Right renal pelvis (tissue), 4 donors: ENCODE results near the gene TSPEAR. TPM values are rescaled to one million over a fixed set of nuclear protein-coding genes. Genes with fewer than 3 reads are reported as not detected.
"Not testable (repeated sequence)": the region's sequence is repeated elsewhere in the genome, so short reads cannot be mapped to it uniquely, and the experiment has no call there.

ENCODE experiments used
- DNase-seq, 4 donors: peaks; one replicate each; pipeline ENCODE4 v3.0.0-alpha.2; 2013; ENCODE audit warnings: low read depth in 4 of 4, low spot score in 3 of 4, missing footprints in 1 of 4
- polyA plus RNA-seq, 4 donors: library from polyadenylated mRNA; unstranded; fragments of 120-200 nt; gene quantifications; one replicate each; pipeline ENCODE4 v1.2.1, GENCODE V29; 2013; ENCODE audit not compliant: insufficient read length in 4 of 4

The TSPEAR gene
- polyA plus RNA-seq, 4 donors: 0.60 to 1.2 (median 0.82) TPM

DNA sequence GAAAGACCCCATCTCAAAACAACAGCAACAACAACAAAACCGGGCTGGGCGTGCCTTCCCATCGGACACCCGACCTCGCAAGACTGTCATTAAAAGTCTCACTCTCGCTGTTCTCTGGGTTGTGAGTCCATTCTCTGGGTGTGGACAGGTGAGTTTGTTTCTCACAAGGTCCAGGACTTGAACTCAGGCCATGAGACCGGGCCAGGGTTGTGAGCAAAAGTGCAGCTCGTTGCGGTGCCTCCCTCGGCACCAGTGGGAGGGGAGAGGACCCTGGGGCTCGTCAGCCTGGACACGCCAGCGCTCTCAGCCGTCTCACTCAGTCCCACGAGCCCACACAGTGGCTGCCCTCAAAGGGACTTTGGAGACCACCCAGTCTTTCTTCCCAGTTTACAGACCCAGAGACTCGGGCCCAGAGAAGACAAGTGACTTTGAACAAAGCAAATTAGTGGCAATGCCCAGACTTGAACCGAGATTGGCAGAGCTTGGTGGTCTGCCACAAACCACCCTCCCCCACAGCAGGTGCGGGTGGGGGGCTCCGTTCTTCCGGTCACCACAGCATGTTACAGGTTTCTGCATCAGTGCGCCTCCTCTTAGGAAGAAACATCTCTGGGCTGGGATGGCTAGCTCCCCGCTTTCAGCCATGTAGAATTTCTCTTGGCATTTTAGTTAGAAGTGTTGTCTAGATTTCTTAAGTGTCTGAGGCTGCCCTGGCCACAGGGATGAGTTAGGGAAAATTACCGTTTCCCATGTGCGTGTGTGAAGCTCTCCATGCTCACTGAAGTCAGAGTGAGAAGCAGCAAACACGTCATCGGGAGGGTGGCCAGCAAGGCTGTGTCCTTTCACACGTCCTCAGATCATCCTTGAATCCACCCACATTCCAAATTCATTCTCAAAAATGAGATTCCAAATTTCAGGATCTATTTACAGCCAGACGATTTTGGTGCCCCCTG lies 227.8 kb downstream of the TSPEAR start:
- no peak for DNase-seq

DNA sequence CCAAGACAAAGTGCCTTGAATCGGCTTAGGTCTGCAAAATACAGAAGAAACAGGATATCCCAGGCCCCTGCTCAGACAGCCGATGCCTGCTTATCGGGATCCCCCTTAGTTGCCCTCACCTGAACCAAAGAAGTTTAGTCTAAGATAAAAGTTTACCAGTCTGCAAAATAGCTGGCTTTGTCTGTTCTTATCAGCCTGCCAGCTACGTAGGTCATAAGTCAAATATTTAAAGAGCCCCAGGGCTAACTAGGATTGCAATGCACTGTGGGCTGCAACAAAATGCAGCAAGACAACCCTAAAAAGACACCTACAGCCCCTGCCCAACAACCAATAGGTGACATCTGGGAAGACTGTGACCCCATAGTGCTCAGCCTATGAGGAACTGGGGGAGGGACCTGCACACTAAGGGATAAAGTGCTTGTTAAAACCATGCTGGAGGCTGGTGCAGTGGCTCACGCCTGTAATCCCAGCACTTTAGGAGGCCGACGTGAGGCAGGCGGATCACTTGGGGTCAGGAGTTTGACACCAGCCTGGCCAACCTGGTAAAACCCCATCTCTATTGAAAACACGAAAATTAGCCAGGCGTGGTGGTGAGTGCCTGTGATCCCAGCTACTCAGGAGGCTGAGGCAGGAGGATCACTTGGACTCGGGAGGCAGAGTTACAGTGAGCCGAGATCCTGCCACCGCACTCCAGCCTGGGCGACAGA lies 228.6 kb downstream of the TSPEAR start:
- DNase-seq: no peak

DNA sequence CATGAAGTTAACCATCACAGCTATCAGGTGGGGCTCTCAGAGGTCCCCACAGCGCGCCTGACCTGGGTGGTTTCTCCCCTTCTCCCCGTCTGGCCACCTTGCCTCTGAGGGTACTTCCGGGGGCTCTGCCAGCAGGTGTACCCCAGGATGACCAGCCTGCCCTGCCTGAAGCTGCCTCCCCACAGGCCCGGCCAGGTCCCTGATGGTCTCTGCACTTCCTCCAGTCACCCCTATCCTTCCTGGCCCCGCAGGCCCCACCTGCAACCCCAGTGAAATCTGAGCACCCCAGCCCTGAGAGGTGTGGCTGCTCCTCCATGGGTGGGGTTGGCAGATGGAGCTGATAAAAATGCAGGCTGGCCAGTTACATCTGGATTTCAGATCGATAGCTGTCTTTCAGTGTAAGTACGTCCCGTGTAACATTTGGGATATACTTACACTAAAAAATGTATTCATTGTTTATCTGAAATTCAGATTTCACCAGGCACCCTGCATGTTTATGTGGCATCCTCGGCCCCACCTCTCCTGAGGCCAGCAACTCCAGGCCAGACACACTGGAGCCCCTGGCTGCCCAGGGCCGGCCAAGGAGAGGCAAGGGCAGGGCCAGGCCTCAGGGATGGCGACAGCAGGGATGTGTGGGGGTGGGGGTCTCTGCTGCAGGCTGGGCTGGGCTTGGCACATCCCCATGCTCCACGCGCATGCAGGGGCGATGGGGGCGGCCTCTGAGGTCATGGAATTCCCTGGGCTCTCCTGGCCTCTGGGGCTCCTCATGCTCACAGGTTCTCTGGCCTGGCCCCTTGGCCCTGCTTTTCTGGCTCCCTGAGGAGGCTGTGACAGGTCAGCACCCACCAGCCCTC lies 230.9 kb downstream of the TSPEAR start:
- DNase-seq: no peak

DNA sequence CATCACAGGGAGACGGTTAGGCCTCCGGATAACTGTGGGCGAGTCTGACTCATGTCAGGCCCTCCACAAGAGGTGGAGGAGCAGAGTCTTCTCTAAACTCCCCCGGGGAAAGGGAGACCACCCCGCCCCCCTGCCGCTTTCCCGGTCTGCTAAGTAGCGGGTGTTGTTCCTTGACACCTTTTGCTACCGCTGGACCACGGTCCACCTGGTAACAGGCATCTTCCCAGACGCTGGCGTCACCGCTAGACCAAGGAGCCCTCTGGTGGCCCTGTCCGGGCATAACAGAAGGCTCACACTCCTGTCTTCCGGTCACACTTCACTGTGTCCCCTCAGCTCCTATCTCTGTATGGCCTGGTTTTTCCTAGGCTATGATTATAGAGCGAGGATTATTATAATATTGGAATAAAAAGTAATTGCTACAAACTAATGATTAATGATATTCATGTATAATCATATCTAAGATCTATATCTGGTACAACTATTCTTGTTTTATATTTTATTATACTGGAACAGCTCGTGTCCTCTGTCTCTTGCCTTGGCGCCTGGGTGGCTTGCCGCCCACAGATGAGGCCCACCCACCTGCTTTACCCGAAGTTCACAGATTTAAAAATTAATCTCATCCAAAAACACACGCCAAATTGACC lies 231.7 kb downstream of the TSPEAR start:
- DNase-seq: not testable (repeated sequence)

DNA sequence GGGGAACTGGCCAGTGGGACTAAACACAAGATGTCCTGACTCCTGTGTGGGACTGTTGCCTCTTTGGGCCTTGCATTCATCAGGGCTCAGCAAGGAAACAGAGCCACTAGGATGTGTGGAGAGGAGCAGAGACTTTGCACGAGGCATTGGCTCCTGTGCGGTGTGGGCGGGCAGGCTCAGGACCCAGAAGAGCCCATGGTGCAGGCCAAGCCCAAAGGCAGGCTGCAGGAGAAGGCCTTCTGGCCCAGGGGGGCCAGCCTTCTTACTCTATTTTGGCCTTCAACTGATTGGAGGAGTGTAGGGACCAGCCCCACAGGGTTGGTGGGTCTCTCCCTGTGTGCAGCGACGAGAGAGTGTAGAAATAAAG lies 232.6 kb downstream of the TSPEAR start:
- DNase-seq: no peak

DNA sequence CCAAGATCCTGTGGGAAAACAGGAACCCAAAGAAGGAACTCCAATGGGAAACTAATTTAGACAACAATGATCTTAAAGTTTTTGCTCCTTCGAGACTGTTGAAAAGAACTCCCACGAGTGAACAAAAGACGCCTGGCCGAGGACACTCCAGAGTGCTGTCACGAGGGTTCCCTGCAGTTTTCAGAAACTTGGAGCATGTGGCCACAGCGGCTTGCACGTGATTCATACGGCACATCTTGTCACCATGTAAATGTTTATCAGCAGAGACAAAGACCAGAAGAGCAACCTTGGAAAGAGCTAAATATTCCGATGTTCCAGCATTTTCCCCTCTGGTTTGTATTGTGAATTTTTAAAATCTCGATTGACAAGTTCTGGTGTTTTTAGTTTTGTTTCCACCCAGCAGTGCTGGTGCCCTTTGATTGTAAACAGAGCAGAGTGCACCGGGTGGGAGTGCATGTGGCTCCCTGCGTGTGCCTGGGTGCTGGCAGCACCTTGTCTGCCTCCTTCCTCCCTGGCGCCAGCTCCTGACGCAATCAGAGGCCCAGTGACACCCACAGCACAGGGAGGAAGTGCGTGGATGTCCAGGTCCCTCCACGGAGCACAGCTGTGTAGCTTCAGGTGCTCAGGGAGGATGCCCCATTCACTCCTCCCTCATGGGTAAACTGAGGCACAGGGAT lies 233.1 kb downstream of the TSPEAR start:
- no peak for DNase-seq

DNA sequence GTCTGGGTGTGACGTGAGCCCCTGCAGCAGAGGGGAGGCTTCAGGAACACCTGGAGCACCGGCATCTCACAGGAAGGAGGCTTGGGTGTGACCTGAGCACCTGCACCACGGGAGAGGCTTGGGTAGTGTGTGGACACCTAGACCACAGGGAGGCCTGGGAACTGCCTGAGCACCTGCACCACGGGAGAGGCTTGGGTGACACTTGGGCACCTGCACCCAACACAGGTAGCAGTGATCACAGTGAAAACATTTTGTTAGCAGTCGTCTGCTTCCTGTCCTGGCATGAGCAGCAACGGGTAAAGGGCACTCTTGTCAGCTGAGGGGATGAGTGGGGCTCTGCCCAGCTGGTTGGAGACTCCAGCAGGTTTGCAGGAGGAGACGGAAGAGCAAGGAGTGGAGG lies 233.7 kb downstream of the TSPEAR start:
- DNase-seq: no peak

DNA sequence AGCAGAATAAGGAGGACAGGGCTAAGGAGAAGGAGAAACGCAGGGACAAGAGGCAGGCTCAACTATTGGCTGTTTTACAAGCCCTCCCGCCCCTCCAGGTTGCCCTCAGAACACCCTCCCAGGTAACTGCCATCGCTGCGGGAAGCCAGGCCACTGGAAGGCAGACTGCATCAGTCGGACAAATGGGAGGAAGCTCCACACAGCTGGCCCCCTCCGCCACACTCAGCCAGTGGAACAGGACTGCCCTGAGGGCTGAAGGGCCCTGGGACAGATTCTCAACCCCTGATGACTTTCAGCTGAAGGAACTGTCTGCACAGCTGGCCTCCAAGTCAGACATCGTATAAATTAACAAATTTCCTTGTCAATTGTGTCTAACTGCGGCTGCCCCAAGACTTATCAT lies 234.2 kb downstream of the TSPEAR start:
- DNase-seq: no peak

DNA sequence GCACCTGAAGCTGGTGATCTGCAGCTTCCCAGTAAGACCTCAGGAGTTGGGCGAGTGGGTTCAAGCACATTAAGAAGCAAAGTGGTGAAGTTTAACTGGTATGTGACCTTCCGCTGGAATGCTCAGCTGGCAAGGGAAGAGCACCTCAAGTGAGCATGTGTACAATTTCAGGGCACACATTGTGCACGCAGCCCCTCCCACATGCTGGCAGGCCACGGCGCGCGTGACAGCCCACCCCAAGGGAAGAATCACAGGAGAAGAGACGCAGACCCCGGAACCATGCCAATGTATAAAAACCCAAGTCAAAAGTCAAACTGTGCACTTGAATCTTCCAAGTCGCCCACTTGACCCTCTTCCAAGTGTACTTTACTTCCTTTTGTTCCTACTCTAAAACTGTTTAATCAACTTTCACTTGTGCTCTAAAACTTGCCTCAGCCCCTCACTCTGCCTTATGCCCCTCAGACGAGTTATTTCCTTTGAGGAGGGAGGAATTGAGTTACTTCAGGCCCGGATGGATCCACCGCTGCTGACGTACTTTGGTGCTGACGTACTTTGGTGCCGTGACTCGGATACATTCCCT lies 236.0 kb downstream of the TSPEAR start:
- DNase-seq: no peak

DNA sequence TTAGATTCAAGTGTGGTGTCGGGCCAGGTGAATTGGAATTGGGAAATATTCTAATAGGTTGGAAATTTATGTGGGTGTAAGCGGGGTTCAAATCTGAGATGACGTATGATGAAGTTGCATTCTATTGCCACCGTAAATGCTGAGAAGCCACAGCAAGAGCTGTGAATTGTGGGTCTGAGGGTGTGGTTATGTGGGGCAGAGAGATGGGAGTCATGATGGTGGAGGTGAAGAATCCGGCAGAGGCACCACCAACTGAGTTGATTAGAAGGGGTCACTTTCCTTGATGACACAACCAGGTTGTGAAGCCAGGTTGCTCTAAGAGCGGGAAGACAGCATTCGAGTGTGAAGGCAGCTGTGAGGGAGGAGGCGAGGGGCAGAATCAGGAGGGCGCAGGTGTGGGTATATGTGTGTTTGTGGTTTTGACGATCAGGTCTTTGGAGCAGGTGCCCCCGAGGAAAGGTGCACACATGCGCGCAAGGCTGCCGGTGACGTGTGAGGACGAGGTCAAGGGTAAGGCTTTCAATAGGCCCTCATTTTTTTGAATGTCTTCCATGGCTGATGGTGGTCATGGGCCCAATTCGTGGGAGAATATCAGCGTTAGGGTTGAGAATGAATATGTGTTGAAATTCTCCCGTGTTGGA lies 237.3 kb downstream of the TSPEAR start:
- no peak for DNase-seq

DNA sequence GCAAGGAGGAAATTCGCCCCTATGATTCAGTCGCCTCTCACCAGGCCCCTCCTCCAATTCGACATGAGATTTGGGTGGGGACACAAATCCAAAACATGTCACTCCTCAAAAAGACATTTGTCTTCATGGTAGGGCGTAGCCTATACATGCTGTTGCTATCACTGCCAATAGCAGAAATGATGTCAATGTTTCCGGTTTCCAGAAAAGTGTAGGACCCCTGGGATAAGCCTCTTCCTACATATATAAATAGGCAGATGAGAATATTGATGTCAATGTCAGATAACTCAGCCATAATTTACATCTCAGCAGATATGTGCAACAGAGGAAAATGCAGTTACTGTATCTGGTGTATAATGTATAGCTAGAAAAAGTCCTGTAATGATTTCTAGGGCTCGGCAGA lies 239.4 kb downstream of the TSPEAR start:
- DNase-seq: no peak

DNA sequence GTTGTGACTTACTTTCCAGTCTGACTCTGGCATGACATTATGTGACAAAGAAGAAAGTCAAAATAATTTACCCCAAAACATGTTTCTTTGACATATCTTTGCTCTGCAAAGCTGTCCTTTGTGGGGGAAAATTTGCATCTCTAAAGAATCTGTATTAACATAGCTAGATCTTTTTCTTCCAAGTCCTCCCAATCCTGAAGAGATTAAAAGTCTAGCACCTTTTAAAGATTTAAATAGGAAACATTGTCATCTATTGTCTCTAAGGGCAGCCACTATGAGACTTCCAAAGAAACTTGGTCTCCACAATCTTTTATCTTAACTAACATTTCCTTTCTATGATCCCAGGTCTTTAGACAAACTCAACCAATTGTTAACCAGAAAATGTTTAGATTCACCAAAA lies 240.0 kb downstream of the TSPEAR start:
- no peak for DNase-seq

DNA sequence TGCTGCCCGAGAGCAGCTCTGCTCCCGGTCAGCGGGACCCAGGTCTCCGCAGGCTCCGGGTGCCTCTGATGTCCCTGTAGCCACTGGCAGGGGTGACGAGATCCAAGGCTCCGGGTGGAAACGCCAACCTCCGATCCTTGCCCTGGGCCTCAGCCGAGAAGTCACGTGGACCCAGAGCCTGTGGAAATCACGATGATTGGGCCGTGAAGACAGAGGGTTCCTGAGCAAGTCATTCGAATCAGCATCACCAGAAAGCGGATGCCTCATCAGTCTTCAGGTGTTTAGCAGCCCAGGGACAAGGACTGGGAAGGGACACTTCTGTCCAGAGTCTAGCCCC lies 243.5 kb downstream of the TSPEAR start:
- DNase-seq: no peak

DNA sequence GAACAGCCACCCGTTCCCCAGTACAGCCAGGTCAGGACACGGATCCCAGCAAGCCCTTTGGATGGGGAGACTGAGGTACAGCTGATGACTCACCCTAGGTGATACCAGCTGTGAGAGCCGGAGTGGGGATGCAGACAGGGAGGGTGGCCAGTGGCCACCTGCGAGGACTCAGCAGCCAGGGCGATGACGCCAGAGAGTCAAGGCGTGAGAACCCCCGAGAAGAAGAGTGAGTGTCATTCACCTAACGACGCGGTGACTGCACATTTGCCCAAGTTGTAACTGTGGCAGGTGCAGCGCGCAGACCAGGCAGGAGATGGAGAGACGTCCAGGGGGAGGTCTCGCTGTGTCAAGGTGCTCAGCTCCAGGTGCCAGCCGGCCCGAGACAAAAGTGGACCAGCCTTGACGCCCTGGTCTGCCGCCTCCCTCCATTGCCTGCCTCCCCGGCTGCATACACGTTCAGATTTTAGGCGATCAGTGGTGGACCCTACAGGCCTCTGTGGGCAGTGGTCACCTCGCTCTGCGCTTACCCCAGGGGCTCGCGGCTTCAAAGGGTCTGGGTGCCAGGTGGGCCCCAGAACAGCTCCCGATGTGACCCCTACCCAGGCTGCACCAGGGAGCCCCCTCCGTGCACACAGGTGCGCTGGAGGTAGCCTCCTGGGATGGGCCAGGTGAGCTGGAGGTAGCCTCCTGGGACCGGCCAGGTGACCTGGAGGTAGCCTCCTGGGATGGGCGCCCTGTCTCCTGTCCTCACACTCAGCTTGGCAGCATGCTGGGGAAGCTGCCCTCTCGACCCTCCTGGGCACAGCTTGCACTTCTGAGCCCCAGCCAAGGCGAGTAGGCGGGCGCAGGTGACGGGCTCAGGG lies 244.1 kb downstream of the TSPEAR start:
- no peak for DNase-seq

DNA sequence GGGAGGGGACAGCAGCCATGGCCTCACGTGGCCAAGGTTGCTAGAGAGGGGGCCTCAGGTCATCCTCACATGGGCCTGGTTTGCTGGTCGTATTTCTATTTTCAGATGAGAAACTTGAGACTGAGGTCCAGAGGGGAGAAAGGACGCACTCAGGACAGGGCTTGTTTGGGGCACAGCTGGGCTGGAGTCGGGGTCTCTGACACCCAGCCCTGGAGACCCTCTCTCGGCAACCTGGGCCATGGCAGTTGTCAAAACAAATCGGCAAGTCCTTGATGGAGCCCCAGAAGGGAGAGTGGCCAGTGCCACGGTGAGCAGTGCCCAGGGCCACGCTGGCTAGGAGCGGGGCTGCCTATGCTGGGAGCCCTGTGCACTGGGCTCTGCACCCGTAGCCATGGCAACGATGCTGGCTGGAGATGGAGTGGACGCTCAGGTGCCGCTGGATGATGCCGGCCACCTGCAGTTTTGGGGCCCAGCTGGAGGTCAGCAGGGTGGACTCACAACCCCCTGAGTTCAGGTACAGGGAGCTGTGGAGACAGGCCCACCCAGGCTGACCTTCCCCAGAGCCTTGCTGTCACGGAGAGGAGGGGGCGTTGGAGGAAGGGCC lies 244.9 kb downstream of the TSPEAR start:
- DNase-seq: no peak

DNA sequence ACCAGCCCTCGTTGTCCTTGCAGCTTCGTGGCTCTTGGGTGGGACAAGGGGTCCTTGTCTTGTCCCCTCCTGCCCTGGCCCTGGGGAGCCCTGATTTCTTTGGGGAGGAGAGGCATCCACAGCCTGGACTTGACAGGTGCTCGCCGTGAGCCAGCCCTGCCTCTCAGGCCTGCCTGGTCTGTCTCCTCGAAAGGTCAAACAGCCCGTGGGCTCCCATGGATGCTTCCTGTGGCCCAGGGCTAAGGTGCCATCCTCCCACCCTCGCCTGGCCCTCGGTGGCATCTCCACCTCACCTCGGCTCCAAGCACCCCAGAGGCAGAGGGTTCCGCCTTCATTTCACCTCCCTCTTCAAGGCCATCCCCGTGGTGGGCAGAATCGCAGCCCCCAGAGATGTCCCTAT lies 247.0 kb downstream of the TSPEAR start:
- DNase-seq: no peak

DNA sequence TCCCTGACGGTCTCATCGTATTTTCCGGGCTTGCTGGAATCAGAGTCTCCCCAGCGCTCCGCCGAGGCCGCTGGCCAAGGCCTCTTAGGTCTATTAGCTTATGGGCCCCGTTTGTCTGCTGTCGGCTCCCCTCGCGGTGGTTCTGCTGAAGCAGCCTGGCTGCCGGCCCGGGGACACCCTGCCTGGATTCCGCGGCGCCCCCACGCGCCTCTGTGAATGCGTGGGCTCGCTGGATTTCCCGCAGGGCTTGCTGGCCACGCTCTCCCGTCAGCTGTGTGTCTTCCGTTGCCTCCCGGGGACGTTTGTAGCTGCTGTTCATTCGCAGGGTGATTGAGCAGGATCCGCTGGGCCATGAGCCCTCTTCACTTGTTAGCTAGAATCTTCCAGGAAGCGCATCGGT lies 247.6 kb downstream of the TSPEAR start:
- DNase-seq: no peak

DNA sequence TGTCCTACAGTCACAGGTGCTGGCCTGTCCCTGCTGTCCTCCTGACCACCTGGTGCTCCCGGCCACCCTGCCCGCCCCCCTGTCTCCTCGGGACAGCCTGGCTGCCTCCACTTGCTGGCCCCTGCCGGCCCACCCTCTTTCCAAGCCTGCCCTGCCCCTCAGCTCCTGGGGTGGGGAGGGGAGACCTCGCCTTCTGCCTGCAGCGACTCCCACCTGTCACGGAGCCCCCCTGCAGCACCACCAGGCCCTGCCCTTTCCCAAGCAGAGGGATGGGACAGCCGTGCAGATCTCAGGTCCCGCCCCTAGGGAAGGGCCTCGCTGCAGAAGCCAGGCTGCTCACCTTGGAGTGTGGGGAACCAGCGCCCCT lies 248.6 kb downstream of the TSPEAR start:
- no peak for DNase-seq
